Kidney (tissue), 14 donors: ENCODE results near the gene TMEM47. TPM values are rescaled to one million over a fixed set of nuclear protein-coding genes. Genes with fewer than 3 reads are reported as not detected.
A peak's percentile ranks its signal among the peaks of the same experiment; 100 is the strongest.

Source experiments
- DNase-seq, 5 donors: peaks; one replicate each; pipeline ENCODE4 v3.0.0-alpha.2; 2013 to 2020
- FAIRE-seq: peaks from 2 replicates; lab custom pipeline; 2012; peaks lifted over from hg19 to GRCh38; lab: Jason Lieb, UNC
- H3K27ac ChIP-seq, 2 donors: one replicate each; pipeline ENCODE4 v1.7.0; 2013; ENCODE audit warnings: low read depth in 2 of 2, low read length in 2 of 2, inconsistent platforms in 1 of 2
- H3K27me3 ChIP-seq: one replicate; pipeline ENCODE4 v1.7.1; 2013; ENCODE audit warnings: low read length, inconsistent platforms; ENCODE audit not compliant: control insufficient read depth, insufficient read depth
- H3K36me3 ChIP-seq, 3 donors: one replicate each; pipeline versions ENCODE4 v1.7.0 to v1.7.1; 2013; ENCODE audit warnings: low read length in 3 of 3, control low read depth in 1 of 3, inconsistent platforms in 1 of 3; ENCODE audit not compliant: insufficient read depth in 3 of 3, control insufficient read depth in 2 of 3
- H3K4me1 ChIP-seq, 3 donors: one replicate each; pipeline versions ENCODE4 v1.7.0 to v1.7.1; 2013; ENCODE audit warnings: low read length in 3 of 3, inconsistent platforms in 1 of 3, low read depth in 1 of 3; ENCODE audit not compliant: control insufficient read depth in 2 of 3, insufficient read depth in 2 of 3
- H3K4me3 ChIP-seq, 3 donors: one replicate each; pipeline versions ENCODE4 v1.7.0 to v1.8.1; 2013; ENCODE audit warnings: low read length in 3 of 3, control low read depth in 1 of 3, inconsistent platforms in 1 of 3
- H3K9ac ChIP-seq, 3 donors: one replicate each; pipeline versions ENCODE4 v1.7.0 to v1.7.1; 2013; ENCODE audit warnings: low read length in 3 of 3, control low read depth in 1 of 3, inconsistent platforms in 1 of 3
- H3K9me3 ChIP-seq, 3 donors: one replicate each; pipeline versions ENCODE4 v1.7.0 to v1.7.1; 2013; ENCODE audit warnings: low read length in 3 of 3, control low read depth in 1 of 3, inconsistent platforms in 1 of 3; ENCODE audit not compliant: control insufficient read depth in 2 of 3, insufficient read depth in 1 of 3
- CTCF ChIP-seq: IDR thresholded peaks from 3 replicates; pipeline ENCODE4 v1.5.1; 2012; ENCODE audit warnings: mild to moderate bottlenecking, moderate library complexity, borderline replicate concordance; ENCODE audit not compliant: insufficient read depth; ENCODE audit errors: extremely low read depth
- intact Hi-C: fragments of 100-400 bp; cut with DNase I; formaldehyde crosslinking; loops from one replicate; pipeline ENCODE4 v1.11.1; 2022
- polyA plus RNA-seq: library from polyadenylated mRNA; stranded (reverse); fragments of 350-450 nt; fragmentation: Illumina TruSeq; extraction: RNeasy Lipid Tissue Mini Kit (QIAGEN cat#74804); gene quantifications from one replicate; pipeline ENCODE4 v1.2.3, GENCODE V29; 2014; ENCODE audit warnings: low read depth, low replicate concordance; ENCODE audit not compliant: insufficient read depth
- total RNA-seq: library from RNA; stranded (reverse); fragmentation: NEBNext Ultra II Directional; extraction: Animal tissue kit (Norgen Biotek cat#: 25700); gene quantifications from one replicate; pipeline ENCODE4 v1.2.1, GENCODE V29; 2021
- donor health status: control.
- donor health status: control.
- donor health status: control.
- donor health status: control.
- donor health status: control.
- donor health status: DM: yes; HTN: yes; CAD: no.
- donor health status: Normal renal cell carcinoma (clear cell type).

TMEM47 gene
- total and polyA plus RNA-seq, 2 donors from 2014 or later: 18.1 to 68.9 TPM

DNA sequence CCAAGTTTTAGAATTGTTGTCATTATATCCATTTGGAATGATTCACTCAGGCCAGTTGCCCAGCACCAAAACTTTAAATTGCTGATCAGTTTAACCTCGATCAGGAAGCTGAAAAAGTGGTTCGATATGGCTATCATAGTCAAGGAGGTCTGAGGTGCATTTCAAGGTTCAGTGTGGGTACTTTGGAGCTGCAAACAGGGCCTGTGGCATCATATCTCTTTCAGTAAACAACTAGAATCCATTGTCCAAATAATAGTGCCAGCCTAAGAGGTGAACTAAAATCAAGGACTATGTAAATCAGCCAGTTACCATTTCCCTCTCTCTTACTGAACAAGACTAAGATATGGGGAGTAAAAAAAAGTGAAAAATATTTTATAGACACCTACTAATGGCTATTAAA, 14.2 kb downstream of the TMEM47 start:
- intact Hi-C loops: no loop called here

DNA sequence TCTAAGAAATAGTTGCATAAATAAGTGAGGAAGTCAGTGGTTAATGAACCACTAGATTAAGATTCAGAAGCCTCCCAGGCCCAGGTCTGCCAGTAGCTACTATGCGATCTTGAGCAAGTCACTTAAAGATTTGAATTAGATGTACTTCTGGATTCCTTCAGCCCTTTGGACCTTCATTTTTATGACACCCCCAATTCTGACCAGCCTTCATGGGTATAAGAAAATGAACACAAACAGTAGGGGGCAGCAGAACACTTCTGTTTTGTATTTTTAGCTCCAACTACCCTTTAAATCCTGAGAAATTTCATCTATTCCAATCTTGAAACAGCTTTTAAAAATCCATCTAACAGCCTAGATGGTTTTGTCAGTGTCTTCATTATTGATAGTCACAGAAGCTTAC, 19.0 kb downstream of the TMEM47 start:
- Histone ChIP-seq H3K27ac (no peak overlapping the region), H3K9me3 (no peaks in the 10 kb centered on the region), H3K36me3 (no peaks in the 10 kb centered on the region), H3K4me3 (no peak overlapping the region), H3K27me3 (no peaks in the 10 kb centered on the region), H3K4me1 (peaks cover 0 to 3% (median 2%) of the 10 kb centered on the region in 3 donors), H3K9ac (no peak overlapping the region)
- DNase-seq (peak in 2 of 5 donors; percentile 48 to 53), FAIRE-seq (peak; percentile 87)
- peak; percentile 23 for TF ChIP-seq CTCF
- intact Hi-C loops: no loop called here

More for the DNA sequence above, 14.2 kb downstream of the TMEM47 start:
- no peaks in the 10 kb centered on the region for H3K27me3 ChIP-seq
- no peaks in the 10 kb centered on the region for H3K9me3 ChIP-seq
- H3K9ac ChIP-seq: no peak overlapping the region
- TF ChIP-seq CTCF: no peak
- H3K36me3 ChIP-seq: no peaks in the 10 kb centered on the region
- no peak for DNase-seq
- H3K4me3 ChIP-seq: no peak overlapping the region
- no peak overlapping the region for H3K27ac ChIP-seq
- no peaks in the 10 kb centered on the region for H3K4me1 ChIP-seq
- FAIRE-seq: no peak

- H3K4me1 ChIP-seq: peaks cover 0 to 8% (median 4%) of the 10 kb centered on the region in 3 donors
- H3K27ac ChIP-seq: no peak overlapping the region
- TF ChIP-seq CTCF: no peak
- H3K9ac ChIP-seq: no peak overlapping the region
- no peak for DNase-seq
- no peak overlapping the region for H3K4me3 ChIP-seq
- intact Hi-C loops: no loop called here
- H3K27me3 ChIP-seq: no peaks in the 10 kb centered on the region
- H3K9me3 ChIP-seq: no peaks in the 10 kb centered on the region
- no peak for FAIRE-seq
- H3K36me3 ChIP-seq: no peaks in the 10 kb centered on the region
These were observed 22.7 kb downstream of the TMEM47 start for GRCh38 chrX:34634349-34634748.

GRCh38 chrX:34632384-34632783, 24.7 kb downstream of the TMEM47 start:
- no peak overlapping the region for H3K27ac ChIP-seq
- peaks cover 0 to 8% (median 4%) of the 10 kb centered on the region in 3 donors for H3K4me1 ChIP-seq
- TF ChIP-seq CTCF: no peak
- DNase-seq: no peak
- no peaks in the 10 kb centered on the region for H3K36me3 ChIP-seq
- H3K27me3 ChIP-seq: no peaks in the 10 kb centered on the region
- H3K9me3 ChIP-seq: no peaks in the 10 kb centered on the region
- no peak overlapping the region for H3K4me3 ChIP-seq
- FAIRE-seq: no peak
- intact Hi-C loops: no loop called here
- H3K9ac ChIP-seq: no peak overlapping the region
